Transverse colon (tissue), 4 donors: ENCODE measurements around the gene SLC9A4. TPM values are rescaled to one million over a fixed set of nuclear protein-coding genes. Genes with fewer than 3 reads are reported as not detected.

ENCODE experiments used
- DNase-seq: peaks from one replicate; pipeline ENCODE4 v3.0.0-alpha.2; 2019
- H3K27ac ChIP-seq, 4 donors: fragments of 200-600 bp; sonication (generic); 2 replicates each; pipeline ENCODE4 v1.5.1; 2016 to 2018; ENCODE audit warnings: inconsistent platforms in 4 of 4
- H3K27me3 ChIP-seq: fragments of 200-600 bp; sonication (generic); 2 replicates; pipeline ENCODE4 v1.5.1; 2017; ENCODE audit warnings: inconsistent platforms
- H3K36me3 ChIP-seq, 4 donors: fragments of 200-600 bp; sonication (generic); 2 replicates each; pipeline ENCODE4 v1.5.1; 2017 to 2019; ENCODE audit warnings: inconsistent platforms in 4 of 4
- H3K4me1 ChIP-seq, 4 donors: fragments of 200-600 bp; sonication (generic); 2 replicates each; pipeline ENCODE4 v1.5.1; 2017 to 2020; ENCODE audit warnings: inconsistent platforms in 4 of 4
- H3K4me3 ChIP-seq, 4 donors: fragments of 200-600 bp; sonication (generic); 1 replicate in 1 of 4; 2 replicates in 3 of 4; pipeline versions ENCODE4 v1.5.1 to v1.6.1; 2017 to 2019; ENCODE audit warnings: inconsistent platforms in 4 of 4
- H3K9me3 ChIP-seq, 2 donors: fragments of 200-600 bp; sonication (generic); 2 replicates each; pipeline ENCODE4 v1.5.1; 2017 to 2019; ENCODE audit warnings: inconsistent platforms in 2 of 2
- EP300 ChIP-seq: sonication (generic); formaldehyde crosslinking; IDR thresholded peaks from one replicate; pipeline ENCODE4 v1.6.1; 2017; ENCODE audit warnings: antibody characterized with exemption, low read depth
- POLR2A ChIP-seq: fragments of 450-650 bp; IDR thresholded peaks from one replicate; pipeline ENCODE4 v1.6.1; 2016; ENCODE audit warnings: antibody characterized with exemption, mild to moderate bottlenecking, moderate library complexity
- POLR2AphosphoS5 ChIP-seq, 3 donors: sonication (generic); formaldehyde crosslinking; IDR thresholded peaks; one replicate each; pipeline ENCODE4 v1.6.1; 2016; ENCODE audit warnings: antibody characterized with exemption in 3 of 3
- WGBS, 2 donors: methylation state at CpG; one replicate each; pipeline ENCODE4 v1.1.5; 2018; ENCODE audit warnings: low coverage in 1 of 2; 5-methylcytosine and 5-hydroxymethylcytosine counted together
- in situ Hi-C, 4 donors: fragments of 200-750 bp; cut with MboI; loops; one replicate each; pipeline versions ENCODE4 v1.15.0 to v1.15.1; 2017; ENCODE audit warnings: low sequenced_read_pairs in 3 of 4, low pct_ligation_motif_present in 1 of 4, low pct_unique_long_range_greater_than_20kb in 1 of 4
- intact Hi-C: fragments of 100-400 bp; cut with DNase I; formaldehyde crosslinking; loops from one replicate; pipeline ENCODE4 v1.15.1; 2023; ENCODE audit warnings: low total_unique reads
- total RNA-seq, 4 donors: library from RNA; depleted of rRNA; stranded (reverse); fragments of >200 nt; gene quantifications; one replicate each; pipeline ENCODE4 v1.1.0, GENCODE V29; 2016
- TF ChIP-seq, protein P1 (sequence below), 5 experiments: fragments of 200-600 bp in 3 of 5; fragments of 450-650 bp in 2 of 5; sonication (generic) in 3 of 5; IDR thresholded peaks; 1 replicate in 2 of 5; 2 replicates in 3 of 5; pipeline ENCODE4 v1.5.1; 2016 to 2017; ENCODE audit warnings: antibody characterized with exemption in 5 of 5, inconsistent platforms in 3 of 5, mild to moderate bottlenecking in 2 of 5, moderate library complexity in 1 of 5

SLC9A4 gene
- total RNA-seq, 4 donors from 2014 or later, result not detected

- no peak for DNase-seq
- Histone ChIP-seq H3K27ac (no peak overlapping the region), H3K27me3 (no peaks in the 10 kb centered on the region), H3K36me3 (no peaks in the 10 kb centered on the region), H3K4me3 (no peak overlapping the region), H3K4me1 (peaks cover 0 to 9% (median 0%) of the 10 kb centered on the region in 4 donors), H3K9me3 (no peaks in the 10 kb centered on the region)
- intact Hi-C loops (no loop called here), in situ Hi-C loops (loop anchor here in 3 of 4 donors (10.0 to 25.0 kb wide), 4 partner anchors 189 to 557 kb away; no protein-coding TSS in a partner anchor)
- WGBS, 2 donors, result 64 to 84% methylated on average over 3 of the region's 3 CpGs
- TF ChIP-seq POLR2AphosphoS5 (IDR thresholded peaks at IDR 0.05) (no peak), POLR2A (no peak), EP300 (no peak)
- TF ChIP-seq, protein P1, sequence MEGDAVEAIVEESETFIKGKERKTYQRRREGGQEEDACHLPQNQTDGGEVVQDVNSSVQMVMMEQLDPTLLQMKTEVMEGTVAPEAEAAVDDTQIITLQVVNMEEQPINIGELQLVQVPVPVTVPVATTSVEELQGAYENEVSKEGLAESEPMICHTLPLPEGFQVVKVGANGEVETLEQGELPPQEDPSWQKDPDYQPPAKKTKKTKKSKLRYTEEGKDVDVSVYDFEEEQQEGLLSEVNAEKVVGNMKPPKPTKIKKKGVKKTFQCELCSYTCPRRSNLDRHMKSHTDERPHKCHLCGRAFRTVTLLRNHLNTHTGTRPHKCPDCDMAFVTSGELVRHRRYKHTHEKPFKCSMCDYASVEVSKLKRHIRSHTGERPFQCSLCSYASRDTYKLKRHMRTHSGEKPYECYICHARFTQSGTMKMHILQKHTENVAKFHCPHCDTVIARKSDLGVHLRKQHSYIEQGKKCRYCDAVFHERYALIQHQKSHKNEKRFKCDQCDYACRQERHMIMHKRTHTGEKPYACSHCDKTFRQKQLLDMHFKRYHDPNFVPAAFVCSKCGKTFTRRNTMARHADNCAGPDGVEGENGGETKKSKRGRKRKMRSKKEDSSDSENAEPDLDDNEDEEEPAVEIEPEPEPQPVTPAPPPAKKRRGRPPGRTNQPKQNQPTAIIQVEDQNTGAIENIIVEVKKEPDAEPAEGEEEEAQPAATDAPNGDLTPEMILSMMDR (IDR thresholded peaks at IDR 0.05), result no peak
These were observed 28.8 kb upstream of the SLC9A4 start for GRCh38 chr2:102444233-102444632.

DNA sequence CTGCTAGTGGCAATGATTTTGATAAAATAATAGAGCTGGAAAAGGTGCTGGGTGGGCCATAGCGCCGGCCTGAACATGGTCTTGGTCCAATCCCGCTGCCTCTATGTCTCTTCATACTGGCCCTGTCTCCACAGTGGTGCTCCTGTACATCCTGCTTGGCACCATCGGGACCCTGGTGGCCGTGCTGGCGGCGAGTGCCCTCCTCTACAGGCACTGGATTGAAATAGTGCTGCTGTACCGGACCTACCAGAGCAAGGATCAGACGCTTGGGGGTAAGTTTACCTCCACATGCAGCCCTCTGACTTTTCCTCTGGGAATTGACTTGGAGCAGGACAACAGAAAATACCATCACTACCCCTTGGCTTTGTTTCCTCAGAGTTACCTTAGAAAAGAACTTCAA, 26.1 kb upstream of the SLC9A4 start:
- Histone ChIP-seq H3K36me3 (no peaks in the 10 kb centered on the region), H3K4me3 (no peak overlapping the region), H3K9me3 (no peaks in the 10 kb centered on the region), H3K27ac (no peak overlapping the region), H3K4me1 (peaks cover 0 to 9% (median 0%) of the 10 kb centered on the region in 4 donors), H3K27me3 (no peaks in the 10 kb centered on the region)
- TF ChIP-seq EP300 (no peak), POLR2AphosphoS5 (IDR thresholded peaks at IDR 0.05) (no peak), POLR2A (no peak)
- TF ChIP-seq, protein P1 (IDR thresholded peaks at IDR 0.05), result no peak
- WGBS, 2 donors, result 91% methylated on average over 9 of the region's 9 CpGs; no CpG with 5 or more reads in 1 of the 2 donors
- DNase-seq, result no peak
- intact Hi-C loops (no loop called here), in situ Hi-C loops (loop anchor here in 3 of 4 donors (10.0 to 25.0 kb wide), 4 partner anchors 192 to 560 kb away; no protein-coding TSS in a partner anchor)

GRCh38 chr2:102449370-102449974, 23.6 kb upstream of the SLC9A4 start:
- DNase-seq, result peak; percentile 30
- Histone ChIP-seq H3K36me3 (no peaks in the 10 kb centered on the region), H3K4me3 (no peak overlapping the region), H3K4me1 (peaks cover 0 to 7% (median under 1%) of the 10 kb centered on the region in 4 donors), H3K9me3 (no peaks in the 10 kb centered on the region), H3K27ac (no peak overlapping the region), H3K27me3 (no peaks in the 10 kb centered on the region)
- 0% methylated on average over 1 of the region's 1 CpG for WGBS, 2 donors
- no peak for TF ChIP-seq POLR2AphosphoS5 (IDR thresholded peaks at IDR 0.05)
- TF ChIP-seq EP300, result no peak
- TF ChIP-seq, protein P1 (IDR thresholded peaks at IDR 0.05), result peak; percentile 49 to 60 (median 49)
- TF ChIP-seq POLR2A, result no peak
- in situ Hi-C loops, result loop anchor here in 3 of 4 donors (10.0 to 25.0 kb wide), 4 partner anchors 195 to 562 kb away; no protein-coding TSS in a partner anchor
- intact Hi-C loops, result no loop called here

DNA sequence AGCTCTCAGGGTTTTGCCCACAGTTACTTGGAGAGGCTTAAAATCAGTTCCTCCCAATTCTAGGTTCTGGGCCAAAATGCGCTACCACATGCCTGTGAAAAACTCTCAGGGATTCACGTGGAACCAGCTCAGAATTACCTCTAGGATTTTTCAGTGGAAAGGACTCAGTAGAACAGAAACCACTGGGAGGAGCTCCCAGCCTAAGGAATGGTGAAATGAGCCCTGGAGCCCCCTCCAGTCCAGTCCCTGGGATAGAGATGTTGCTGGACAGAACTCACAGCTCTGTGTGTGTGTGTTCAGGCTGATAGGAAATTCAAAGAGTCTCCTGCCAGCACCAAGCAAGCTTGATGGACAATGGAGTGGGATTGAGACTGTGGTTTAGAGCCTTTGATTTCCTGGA, 21.1 kb upstream of the SLC9A4 start:
- intact Hi-C loops, result no loop called here
- Histone ChIP-seq H3K4me3 (no peak overlapping the region), H3K36me3 (no peaks in the 10 kb centered on the region), H3K4me1 (peaks cover 0 to 14% (median 7%) of the 10 kb centered on the region in 4 donors), H3K27ac (no peak overlapping the region), H3K9me3 (no peaks in the 10 kb centered on the region), H3K27me3 (no peaks in the 10 kb centered on the region)
- TF ChIP-seq EP300, result no peak
- DNase-seq, result no peak
- WGBS, 2 donors, result 75% methylated on average over 2 of the region's 2 CpGs; no CpG with 5 or more reads in 1 of the 2 donors
- in situ Hi-C loops, result no loop called here
